ENCODE data around the gene PARD3. TPM values are rescaled to one million over a fixed set of nuclear protein-coding genes. Genes with fewer than 3 reads are reported as not detected.

Gene PARD3
- total RNA-seq, 2 donors from 2014 or later, result 32.0 to 61.9 TPM

DNA sequence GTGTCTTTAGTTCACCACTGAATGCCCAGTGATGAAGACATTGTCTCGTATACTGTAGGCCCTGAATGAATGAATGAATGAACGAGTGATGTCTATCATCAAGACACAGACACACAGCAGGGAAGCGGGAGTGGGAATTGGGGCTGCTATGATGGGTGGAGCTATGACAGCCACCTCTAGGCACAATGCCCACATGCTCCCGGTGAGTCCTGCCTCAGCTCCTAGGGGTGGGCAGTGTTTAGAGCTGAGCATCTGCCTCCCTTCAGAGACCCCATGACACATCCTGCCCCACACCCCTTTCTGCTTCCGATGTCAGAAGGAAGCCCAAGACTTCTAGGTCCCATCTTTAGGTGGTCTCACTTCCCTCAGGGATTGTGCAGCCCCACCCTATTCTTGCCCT, 714.1 kb downstream of the PARD3 start:
- H3K9me3 ChIP-seq, result no peaks in the 10 kb centered on the region
- no peak overlapping the region for H3K4me3 ChIP-seq
- intact Hi-C loops (cut with DNase I), result loop anchor here (10.0 kb wide), 1 partner anchor 766 kb away; the partner anchor contains the start of gene NRP1
- DNase-seq (ENCODE audit: low spot score), result no peak
- H3K36me3 ChIP-seq, result no peaks in the 10 kb centered on the region
- H3K27ac ChIP-seq, result peak overlapping the region in 1 of 2 donors; percentile 1
- H3K27me3 ChIP-seq (replicated peaks; ENCODE audit: insufficient read depth), result no peaks in the 10 kb centered on the region
- TF ChIP-seq, protein P1, sequence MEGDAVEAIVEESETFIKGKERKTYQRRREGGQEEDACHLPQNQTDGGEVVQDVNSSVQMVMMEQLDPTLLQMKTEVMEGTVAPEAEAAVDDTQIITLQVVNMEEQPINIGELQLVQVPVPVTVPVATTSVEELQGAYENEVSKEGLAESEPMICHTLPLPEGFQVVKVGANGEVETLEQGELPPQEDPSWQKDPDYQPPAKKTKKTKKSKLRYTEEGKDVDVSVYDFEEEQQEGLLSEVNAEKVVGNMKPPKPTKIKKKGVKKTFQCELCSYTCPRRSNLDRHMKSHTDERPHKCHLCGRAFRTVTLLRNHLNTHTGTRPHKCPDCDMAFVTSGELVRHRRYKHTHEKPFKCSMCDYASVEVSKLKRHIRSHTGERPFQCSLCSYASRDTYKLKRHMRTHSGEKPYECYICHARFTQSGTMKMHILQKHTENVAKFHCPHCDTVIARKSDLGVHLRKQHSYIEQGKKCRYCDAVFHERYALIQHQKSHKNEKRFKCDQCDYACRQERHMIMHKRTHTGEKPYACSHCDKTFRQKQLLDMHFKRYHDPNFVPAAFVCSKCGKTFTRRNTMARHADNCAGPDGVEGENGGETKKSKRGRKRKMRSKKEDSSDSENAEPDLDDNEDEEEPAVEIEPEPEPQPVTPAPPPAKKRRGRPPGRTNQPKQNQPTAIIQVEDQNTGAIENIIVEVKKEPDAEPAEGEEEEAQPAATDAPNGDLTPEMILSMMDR (IDR thresholded peaks at IDR 0.05), result no peak
- TF ChIP-seq POLR2AphosphoS5 (IDR thresholded peaks at IDR 0.05), result no peak
- no peak for TF ChIP-seq POLR2A (IDR thresholded peaks at IDR 0.05)
- no peaks in the 10 kb centered on the region for H3K4me1 ChIP-seq (replicated peaks)
- WGBS, result 81% methylated on average over 5 of the region's 5 CpGs

DNA sequence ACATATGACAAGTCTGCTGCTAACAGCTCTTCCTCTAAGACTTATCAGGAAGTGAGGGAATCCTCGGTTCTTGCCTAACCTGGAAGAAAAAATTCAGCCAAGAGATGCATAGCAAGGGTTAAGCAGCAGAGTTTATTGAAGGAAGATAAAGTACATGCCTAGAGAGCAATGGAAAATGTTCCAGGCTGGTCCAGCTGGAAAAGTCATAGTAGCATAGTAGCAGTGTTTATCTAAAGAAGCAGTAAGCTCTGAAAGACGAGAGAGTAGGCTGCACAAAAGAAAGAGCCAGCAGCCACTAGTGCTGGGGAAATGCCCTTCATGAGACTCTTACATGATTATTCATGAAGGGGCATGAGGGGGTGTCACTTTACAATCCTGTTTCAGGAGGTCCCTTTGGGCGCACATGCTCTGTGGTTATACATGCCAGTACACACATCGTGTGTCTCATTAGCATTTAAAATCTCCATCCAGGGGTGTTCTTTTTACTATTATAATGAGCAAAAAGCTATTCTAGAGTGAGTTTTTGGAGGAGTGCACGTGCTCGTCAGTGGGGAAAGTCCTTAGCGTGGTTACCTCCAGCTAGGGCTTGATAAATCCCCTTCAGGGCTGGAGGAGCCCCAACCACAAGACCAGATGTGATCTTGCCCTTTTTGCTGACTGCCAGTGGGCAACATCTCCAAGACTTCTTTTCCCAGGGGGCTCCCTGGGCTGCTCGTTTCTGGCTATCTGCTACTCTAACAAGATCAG, 716.1 kb downstream of the PARD3 start:
- H3K4me3 ChIP-seq, result no peak overlapping the region
- DNase-seq (ENCODE audit: low spot score), result no peak
- no peaks in the 10 kb centered on the region for H3K9me3 ChIP-seq
- no peaks in the 10 kb centered on the region for H3K36me3 ChIP-seq
- H3K4me1 ChIP-seq (replicated peaks), result no peaks in the 10 kb centered on the region
- no peak overlapping the region for H3K27ac ChIP-seq
- WGBS, result 81% methylated on average over 8 of the region's 8 CpGs
- no peaks in the 10 kb centered on the region for H3K27me3 ChIP-seq (replicated peaks; ENCODE audit: insufficient read depth)
- TF ChIP-seq POLR2A (IDR thresholded peaks at IDR 0.05) (no peak), POLR2AphosphoS5 (IDR thresholded peaks at IDR 0.05) (peak; percentile 61)
- intact Hi-C loops (cut with DNase I), result no loop called here

DNA sequence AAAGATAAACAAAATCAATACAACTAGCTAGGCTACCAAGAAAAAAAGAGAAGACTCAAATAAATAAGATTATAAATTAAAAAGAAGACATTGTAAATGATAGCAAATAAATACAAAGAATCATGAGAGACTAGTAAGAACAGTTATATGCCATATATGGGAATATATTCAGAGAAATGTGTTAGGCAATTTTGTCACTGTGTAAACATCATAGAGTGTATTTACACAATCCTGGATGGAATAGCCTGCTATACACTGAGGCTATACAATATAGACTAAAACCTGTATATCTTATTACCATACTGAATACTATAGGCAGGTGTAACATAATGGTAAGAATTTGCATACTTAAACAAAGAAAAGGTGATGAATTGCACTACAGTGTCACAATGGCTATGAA, 717.4 kb downstream of the PARD3 start:
- TF ChIP-seq, protein P1 (IDR thresholded peaks at IDR 0.05), result no peak
- no peak for TF ChIP-seq POLR2A (IDR thresholded peaks at IDR 0.05)
- no peak for TF ChIP-seq POLR2AphosphoS5 (IDR thresholded peaks at IDR 0.05)
- no peak overlapping the region for H3K27ac ChIP-seq
- intact Hi-C loops (cut with DNase I), result no loop called here
- H3K4me1 ChIP-seq (replicated peaks), result no peaks in the 10 kb centered on the region
- no peak for DNase-seq (ENCODE audit: low spot score)
- H3K27me3 ChIP-seq (replicated peaks; ENCODE audit: insufficient read depth), result no peaks in the 10 kb centered on the region
- no peaks in the 10 kb centered on the region for H3K36me3 ChIP-seq
- H3K9me3 ChIP-seq, result no peaks in the 10 kb centered on the region
- no peak overlapping the region for H3K4me3 ChIP-seq

DNA sequence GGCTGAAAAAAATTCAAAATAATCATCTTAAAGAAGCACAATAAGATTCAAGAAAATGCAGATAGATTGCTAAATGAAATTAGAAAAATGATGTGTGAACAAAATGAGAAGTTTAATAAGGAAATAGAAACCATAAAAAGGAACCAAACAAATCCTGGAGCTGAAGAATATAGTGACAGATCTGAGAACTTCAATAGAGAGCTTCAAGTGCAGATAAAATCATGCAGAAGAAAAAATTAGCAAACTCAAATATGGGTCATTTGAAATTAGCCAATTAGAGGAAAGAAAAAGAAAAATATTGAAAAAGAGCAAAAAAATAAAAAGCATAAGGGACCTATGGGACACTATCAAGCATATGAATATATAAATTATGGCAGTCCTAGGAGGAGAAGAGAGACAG, 720.1 kb downstream of the PARD3 start:
- no peak for DNase-seq (ENCODE audit: low spot score)
- Histone ChIP-seq H3K27me3 (replicated peaks; ENCODE audit: insufficient read depth) (no peaks in the 10 kb centered on the region), H3K4me1 (replicated peaks) (no peaks in the 10 kb centered on the region), H3K4me3 (no peak overlapping the region), H3K9me3 (no peaks in the 10 kb centered on the region), H3K36me3 (no peaks in the 10 kb centered on the region), H3K27ac (no peak overlapping the region)
- TF ChIP-seq POLR2AphosphoS5 (IDR thresholded peaks at IDR 0.05) (no peak), POLR2A (IDR thresholded peaks at IDR 0.05) (no peak)
- TF ChIP-seq, protein P1 (IDR thresholded peaks at IDR 0.05), result no peak
- intact Hi-C loops (cut with DNase I), result no loop called here

DNA sequence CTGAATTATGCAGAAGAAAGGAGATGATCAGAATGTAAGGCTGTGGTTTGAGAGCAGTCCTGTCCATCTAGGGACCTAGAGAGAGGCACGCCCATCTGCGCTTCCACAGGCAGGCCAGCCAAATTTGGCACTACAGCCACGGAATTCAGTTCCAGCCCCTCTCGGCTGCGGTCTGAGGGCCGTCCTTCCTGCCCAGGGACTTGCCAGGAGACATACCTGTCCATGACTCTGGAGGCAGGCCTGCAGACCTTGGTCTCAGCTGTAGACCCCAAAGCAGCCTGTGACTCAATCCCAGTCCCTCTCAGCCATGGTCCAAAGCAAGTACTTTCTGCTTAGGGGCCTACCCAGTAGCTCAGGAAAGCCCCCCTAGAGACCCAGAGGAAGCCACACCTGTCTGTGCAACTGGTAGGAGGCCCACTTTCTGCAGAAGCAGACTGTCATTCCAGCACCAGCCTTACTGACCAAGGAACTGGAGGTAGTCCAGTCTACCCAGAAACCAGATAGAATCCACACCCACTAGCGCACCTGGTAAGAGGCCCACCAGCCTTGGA, 720.9 kb downstream of the PARD3 start:
- no peak for DNase-seq (ENCODE audit: low spot score)
- H3K27me3 ChIP-seq (replicated peaks; ENCODE audit: insufficient read depth), result no peaks in the 10 kb centered on the region
- no peaks in the 10 kb centered on the region for H3K4me1 ChIP-seq (replicated peaks)
- no peaks in the 10 kb centered on the region for H3K9me3 ChIP-seq
- no peaks in the 10 kb centered on the region for H3K36me3 ChIP-seq
- intact Hi-C loops (cut with DNase I), result no loop called here
- no peak overlapping the region for H3K4me3 ChIP-seq
- H3K27ac ChIP-seq, result no peak overlapping the region
- WGBS, result 80% methylated on average over 7 of the region's 7 CpGs
- TF ChIP-seq POLR2A (IDR thresholded peaks at IDR 0.05) (no peak), POLR2AphosphoS5 (IDR thresholded peaks at IDR 0.05) (no peak)
- TF ChIP-seq, protein P1 (IDR thresholded peaks at IDR 0.05), result no peak
